ENCODE measurements around the gene DNASE1L3. TPM values are rescaled to one million over a fixed set of nuclear protein-coding genes. Genes with fewer than 3 reads are reported as not detected.

DNASE1L3 gene
- total and polyA plus RNA-seq, 2 experiments from 2014 or later: not detected

DNA sequence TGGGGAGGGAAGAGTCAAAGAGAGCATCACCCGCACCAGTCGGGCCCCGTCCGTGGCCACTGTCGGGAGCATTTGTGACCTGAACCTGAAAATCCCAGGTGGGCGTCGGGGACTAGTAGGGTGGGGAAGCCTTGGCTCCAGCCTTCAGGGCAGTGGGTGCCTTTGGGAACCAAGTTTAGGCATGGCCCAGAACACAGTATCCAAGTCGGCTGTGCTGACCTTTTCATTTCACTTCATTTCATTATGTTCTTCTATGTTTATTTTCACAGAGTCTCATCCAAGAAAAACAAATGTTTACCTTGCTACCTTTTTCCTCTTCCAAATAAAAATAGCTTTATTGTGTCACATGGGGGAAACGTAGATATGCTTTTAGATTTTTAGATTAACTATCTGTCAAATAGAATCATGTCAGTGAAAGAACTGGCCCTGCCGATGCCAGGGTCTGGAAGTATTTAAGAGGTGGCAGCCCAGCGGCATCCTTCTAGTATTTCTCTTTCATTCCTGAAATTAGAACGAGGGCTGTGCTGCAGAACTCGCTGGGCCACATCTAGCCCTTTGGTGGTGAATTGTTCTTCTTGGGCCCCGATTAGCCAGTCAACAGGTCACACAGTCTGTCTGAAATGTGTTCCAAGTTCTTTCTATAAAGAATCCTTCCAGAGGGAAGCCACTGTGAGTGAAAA is 60.5 kb downstream of the DNASE1L3 start (continued):
- no peak for TF ChIP-seq EZH2 (IDR thresholded peaks at IDR 0.05; ENCODE audit: low read depth, unreplicated experiment)
- no peak for TF ChIP-seq NANOG (IDR thresholded peaks at IDR 0.05; ENCODE audit: borderline replicate concordance)

DNA sequence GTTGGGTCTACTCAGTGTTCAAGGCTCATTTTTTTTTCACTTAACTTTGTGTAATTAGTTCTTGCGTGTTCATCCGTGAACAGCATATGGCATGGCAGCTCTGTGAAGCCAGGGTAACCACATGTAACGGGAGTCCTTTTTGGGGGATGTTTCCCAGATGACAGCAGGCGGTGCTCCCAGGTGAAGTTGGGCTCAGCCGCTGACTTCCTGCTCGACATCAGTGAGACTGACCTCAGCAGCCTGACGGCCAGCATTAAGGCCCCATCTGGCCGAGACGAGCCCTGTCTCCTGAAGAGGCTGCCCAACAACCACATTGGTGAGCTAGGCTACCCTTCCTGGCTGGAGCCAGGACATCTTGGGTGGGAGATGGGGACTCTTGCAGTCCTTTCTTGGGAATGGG is 62.7 kb downstream of the DNASE1L3 start:
- Histone ChIP-seq H3K4me2 (no peak overlapping the region), H3K4me1 (ENCODE audit: insufficient read depth) (no peaks in the 10 kb centered on the region), H4K20me1 (replicated peaks; ENCODE audit: insufficient read depth) (peaks cover 9% of the 10 kb centered on the region), H3K4me3 (no peak overlapping the region), H3F3A (replicated peaks; ENCODE audit: low read depth) (no peaks in the 10 kb centered on the region), H3K79me2 (replicated peaks; ENCODE audit: insufficient read depth) (no peaks in the 10 kb centered on the region), H2AFZ (no peak overlapping the region), H3K27me3 (ENCODE audit: insufficient read depth) (no peaks in the 10 kb centered on the region), H3K9me2 (ENCODE audit: insufficient read depth) (no peaks in the 10 kb centered on the region), H3K27ac (ENCODE audit: low read depth) (no peak overlapping the region), H3K36me3 (ENCODE audit: insufficient read depth) (peaks cover 46% of the 10 kb centered on the region)
- ATAC-seq (no peak), DNase-seq (ENCODE audit: low spot score) (no peak)
- peaks cover 50% of the 10 kb centered on the region for H3K36me3 Mint-ChIP-seq (ENCODE audit: low read depth)
- H3K4me3 Mint-ChIP-seq: no peak overlapping the region
- peaks cover 5% of the 10 kb centered on the region for H3K27me3 Mint-ChIP-seq (ENCODE audit: insufficient read depth, low read depth, poor library complexity)
- no peak overlapping the region for H3K27ac Mint-ChIP-seq
- TF ChIP-seq, protein P1, sequence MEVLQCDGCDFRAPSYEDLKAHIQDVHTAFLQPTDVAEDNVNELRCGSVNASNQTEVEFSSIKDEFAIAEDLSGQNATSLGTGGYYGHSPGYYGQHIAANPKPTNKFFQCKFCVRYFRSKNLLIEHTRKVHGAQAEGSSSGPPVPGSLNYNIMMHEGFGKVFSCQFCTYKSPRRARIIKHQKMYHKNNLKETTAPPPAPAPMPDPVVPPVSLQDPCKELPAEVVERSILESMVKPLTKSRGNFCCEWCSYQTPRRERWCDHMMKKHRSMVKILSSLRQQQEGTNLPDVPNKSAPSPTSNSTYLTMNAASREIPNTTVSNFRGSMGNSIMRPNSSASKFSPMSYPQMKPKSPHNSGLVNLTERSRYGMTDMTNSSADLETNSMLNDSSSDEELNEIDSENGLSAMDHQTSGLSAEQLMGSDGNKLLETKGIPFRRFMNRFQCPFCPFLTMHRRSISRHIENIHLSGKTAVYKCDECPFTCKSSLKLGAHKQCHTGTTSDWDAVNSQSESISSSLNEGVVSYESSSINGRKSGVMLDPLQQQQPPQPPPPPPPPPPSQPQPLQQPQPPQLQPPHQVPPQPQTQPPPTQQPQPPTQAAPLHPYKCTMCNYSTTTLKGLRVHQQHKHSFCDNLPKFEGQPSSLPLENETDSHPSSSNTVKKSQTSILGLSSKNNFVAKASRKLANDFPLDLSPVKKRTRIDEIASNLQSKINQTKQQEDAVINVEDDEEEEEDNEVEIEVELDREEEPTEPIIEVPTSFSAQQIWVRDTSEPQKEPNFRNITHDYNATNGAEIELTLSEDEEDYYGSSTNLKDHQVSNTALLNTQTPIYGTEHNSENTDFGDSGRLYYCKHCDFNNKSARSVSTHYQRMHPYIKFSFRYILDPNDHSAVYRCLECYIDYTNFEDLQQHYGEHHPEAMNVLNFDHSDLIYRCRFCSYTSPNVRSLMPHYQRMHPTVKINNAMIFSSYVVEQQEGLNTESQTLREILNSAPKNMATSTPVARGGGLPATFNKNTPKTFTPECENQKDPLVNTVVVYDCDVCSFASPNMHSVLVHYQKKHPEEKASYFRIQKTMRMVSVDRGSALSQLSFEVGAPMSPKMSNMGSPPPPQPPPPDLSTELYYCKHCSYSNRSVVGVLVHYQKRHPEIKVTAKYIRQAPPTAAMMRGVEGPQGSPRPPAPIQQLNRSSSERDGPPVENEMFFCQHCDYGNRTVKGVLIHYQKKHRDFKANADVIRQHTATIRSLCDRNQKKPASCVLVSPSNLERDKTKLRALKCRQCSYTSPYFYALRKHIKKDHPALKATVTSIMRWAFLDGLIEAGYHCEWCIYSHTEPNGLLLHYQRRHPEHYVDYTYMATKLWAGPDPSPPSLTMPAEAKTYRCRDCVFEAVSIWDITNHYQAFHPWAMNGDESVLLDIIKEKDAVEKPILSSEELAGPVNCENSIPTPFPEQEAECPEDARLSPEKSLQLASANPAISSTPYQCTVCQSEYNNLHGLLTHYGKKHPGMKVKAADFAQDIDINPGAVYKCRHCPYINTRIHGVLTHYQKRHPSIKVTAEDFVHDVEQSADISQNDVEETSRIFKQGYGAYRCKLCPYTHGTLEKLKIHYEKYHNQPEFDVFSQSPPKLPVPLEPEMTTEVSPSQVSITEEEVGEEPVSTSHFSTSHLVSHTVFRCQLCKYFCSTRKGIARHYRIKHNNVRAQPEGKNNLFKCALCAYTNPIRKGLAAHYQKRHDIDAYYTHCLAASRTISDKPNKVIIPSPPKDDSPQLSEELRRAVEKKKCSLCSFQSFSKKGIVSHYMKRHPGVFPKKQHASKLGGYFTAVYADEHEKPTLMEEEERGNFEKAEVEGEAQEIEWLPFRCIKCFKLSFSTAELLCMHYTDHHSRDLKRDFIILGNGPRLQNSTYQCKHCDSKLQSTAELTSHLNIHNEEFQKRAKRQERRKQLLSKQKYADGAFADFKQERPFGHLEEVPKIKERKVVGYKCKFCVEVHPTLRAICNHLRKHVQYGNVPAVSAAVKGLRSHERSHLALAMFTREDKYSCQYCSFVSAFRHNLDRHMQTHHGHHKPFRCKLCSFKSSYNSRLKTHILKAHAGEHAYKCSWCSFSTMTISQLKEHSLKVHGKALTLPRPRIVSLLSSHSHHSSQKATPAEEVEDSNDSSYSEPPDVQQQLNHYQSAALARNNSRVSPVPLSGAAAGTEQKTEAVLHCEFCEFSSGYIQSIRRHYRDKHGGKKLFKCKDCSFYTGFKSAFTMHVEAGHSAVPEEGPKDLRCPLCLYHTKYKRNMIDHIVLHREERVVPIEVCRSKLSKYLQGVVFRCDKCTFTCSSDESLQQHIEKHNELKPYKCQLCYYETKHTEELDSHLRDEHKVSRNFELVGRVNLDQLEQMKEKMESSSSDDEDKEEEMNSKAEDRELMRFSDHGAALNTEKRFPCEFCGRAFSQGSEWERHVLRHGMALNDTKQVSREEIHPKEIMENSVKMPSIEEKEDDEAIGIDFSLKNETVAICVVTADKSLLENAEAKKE (CRISPR knock-in tag; IDR thresholded peaks at IDR 0.05): no peak
- TF ChIP-seq ZNF114 (CRISPR knock-in tag; IDR thresholded peaks at IDR 0.05) (no peak), CREB1 (CRISPR knock-in tag; IDR thresholded peaks at IDR 0.05; ENCODE audit: low read depth) (no peak), EZH2 (IDR thresholded peaks at IDR 0.05; ENCODE audit: low read depth, unreplicated experiment) (no peak), POLR2AphosphoS5 (IDR thresholded peaks at IDR 0.05; ENCODE audit: low read depth) (no peak), JUNB (IDR thresholded peaks at IDR 0.05; ENCODE audit: unreplicated experiment) (no peak), NANOG (IDR thresholded peaks at IDR 0.05; ENCODE audit: borderline replicate concordance) (no peak), STAT1 (IDR thresholded peaks at IDR 0.05; ENCODE audit: unreplicated experiment) (no peak), ZNF331 (CRISPR knock-in tag; IDR thresholded peaks at IDR 0.05; ENCODE audit: low read depth) (no peak), EZH2phosphoT487 (IDR thresholded peaks at IDR 0.05; ENCODE audit: unreplicated experiment) (no peak)
- TF ChIP-seq, protein P2, sequence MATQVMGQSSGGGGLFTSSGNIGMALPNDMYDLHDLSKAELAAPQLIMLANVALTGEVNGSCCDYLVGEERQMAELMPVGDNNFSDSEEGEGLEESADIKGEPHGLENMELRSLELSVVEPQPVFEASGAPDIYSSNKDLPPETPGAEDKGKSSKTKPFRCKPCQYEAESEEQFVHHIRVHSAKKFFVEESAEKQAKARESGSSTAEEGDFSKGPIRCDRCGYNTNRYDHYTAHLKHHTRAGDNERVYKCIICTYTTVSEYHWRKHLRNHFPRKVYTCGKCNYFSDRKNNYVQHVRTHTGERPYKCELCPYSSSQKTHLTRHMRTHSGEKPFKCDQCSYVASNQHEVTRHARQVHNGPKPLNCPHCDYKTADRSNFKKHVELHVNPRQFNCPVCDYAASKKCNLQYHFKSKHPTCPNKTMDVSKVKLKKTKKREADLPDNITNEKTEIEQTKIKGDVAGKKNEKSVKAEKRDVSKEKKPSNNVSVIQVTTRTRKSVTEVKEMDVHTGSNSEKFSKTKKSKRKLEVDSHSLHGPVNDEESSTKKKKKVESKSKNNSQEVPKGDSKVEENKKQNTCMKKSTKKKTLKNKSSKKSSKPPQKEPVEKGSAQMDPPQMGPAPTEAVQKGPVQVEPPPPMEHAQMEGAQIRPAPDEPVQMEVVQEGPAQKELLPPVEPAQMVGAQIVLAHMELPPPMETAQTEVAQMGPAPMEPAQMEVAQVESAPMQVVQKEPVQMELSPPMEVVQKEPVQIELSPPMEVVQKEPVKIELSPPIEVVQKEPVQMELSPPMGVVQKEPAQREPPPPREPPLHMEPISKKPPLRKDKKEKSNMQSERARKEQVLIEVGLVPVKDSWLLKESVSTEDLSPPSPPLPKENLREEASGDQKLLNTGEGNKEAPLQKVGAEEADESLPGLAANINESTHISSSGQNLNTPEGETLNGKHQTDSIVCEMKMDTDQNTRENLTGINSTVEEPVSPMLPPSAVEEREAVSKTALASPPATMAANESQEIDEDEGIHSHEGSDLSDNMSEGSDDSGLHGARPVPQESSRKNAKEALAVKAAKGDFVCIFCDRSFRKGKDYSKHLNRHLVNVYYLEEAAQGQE (IDR thresholded peaks at IDR 0.05; ENCODE audit: unreplicated experiment): no peak
- TF ChIP-seq, protein P3, sequence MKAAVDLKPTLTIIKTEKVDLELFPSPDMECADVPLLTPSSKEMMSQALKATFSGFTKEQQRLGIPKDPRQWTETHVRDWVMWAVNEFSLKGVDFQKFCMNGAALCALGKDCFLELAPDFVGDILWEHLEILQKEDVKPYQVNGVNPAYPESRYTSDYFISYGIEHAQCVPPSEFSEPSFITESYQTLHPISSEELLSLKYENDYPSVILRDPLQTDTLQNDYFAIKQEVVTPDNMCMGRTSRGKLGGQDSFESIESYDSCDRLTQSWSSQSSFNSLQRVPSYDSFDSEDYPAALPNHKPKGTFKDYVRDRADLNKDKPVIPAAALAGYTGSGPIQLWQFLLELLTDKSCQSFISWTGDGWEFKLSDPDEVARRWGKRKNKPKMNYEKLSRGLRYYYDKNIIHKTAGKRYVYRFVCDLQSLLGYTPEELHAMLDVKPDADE (IDR thresholded peaks at IDR 0.05): no peak
- TF ChIP-seq, protein P4, sequence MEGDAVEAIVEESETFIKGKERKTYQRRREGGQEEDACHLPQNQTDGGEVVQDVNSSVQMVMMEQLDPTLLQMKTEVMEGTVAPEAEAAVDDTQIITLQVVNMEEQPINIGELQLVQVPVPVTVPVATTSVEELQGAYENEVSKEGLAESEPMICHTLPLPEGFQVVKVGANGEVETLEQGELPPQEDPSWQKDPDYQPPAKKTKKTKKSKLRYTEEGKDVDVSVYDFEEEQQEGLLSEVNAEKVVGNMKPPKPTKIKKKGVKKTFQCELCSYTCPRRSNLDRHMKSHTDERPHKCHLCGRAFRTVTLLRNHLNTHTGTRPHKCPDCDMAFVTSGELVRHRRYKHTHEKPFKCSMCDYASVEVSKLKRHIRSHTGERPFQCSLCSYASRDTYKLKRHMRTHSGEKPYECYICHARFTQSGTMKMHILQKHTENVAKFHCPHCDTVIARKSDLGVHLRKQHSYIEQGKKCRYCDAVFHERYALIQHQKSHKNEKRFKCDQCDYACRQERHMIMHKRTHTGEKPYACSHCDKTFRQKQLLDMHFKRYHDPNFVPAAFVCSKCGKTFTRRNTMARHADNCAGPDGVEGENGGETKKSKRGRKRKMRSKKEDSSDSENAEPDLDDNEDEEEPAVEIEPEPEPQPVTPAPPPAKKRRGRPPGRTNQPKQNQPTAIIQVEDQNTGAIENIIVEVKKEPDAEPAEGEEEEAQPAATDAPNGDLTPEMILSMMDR (conservative IDR thresholded peaks at IDR 0.05; ENCODE audit: low read depth in 2 of 2): no peak
- H3K4me1 Mint-ChIP-seq: no peaks in the 10 kb centered on the region
- no peaks in the 10 kb centered on the region for H3K9me3 Mint-ChIP-seq

Measured in GM23338 (cell line).